Liver (tissue), 9 donors: ENCODE measurements around the gene ITGB7. TPM values are rescaled to one million over a fixed set of nuclear protein-coding genes. Genes with fewer than 3 reads are reported as not detected.

Experiments used
- DNase-seq: peaks from one replicate; pipeline ENCODE4 v3.0.0-alpha.2; 2017; ENCODE audit warnings: low spot score
- H3K27ac ChIP-seq, 2 donors: one replicate each; pipeline ENCODE4 v1.7.0; 2013; ENCODE audit warnings: inconsistent platforms in 2 of 2, low read length in 2 of 2, control low read depth in 1 of 2, low read depth in 1 of 2, mild to moderate bottlenecking in 1 of 2
- H3K27me3 ChIP-seq, 4 donors: one replicate each; pipeline versions ENCODE4 v1.6.1 to v1.7.0; 2013; ENCODE audit warnings: low read length in 3 of 4, inconsistent platforms in 1 of 4, mild to moderate bottlenecking in 1 of 4, moderate library complexity in 1 of 4; ENCODE audit not compliant: control insufficient read depth in 4 of 4, insufficient read depth in 4 of 4
- H3K36me3 ChIP-seq, 4 donors: one replicate each; pipeline versions ENCODE4 v1.6.1 to v1.7.0; 2013; ENCODE audit warnings: low read length in 3 of 4, mild to moderate bottlenecking in 3 of 4, low read depth in 1 of 4, moderate library complexity in 1 of 4; ENCODE audit not compliant: control insufficient read depth in 4 of 4, insufficient read depth in 3 of 4
- H3K4me1 ChIP-seq, 4 donors: one replicate each; pipeline versions ENCODE4 v1.6.1 to v1.7.0; 2013; ENCODE audit warnings: low read length in 3 of 4, mild to moderate bottlenecking in 3 of 4, moderate library complexity in 1 of 4; ENCODE audit not compliant: control insufficient read depth in 4 of 4, insufficient read depth in 4 of 4
- H3K4me3 ChIP-seq, 3 donors: one replicate each; pipeline versions ENCODE4 v1.6.1 to v1.7.0; 2013; ENCODE audit warnings: low read length in 3 of 3, control low read depth in 1 of 3, low read depth in 1 of 3, mild to moderate bottlenecking in 1 of 3
- H3K9ac ChIP-seq, 2 donors: one replicate each; pipeline ENCODE4 v1.7.0; 2013; ENCODE audit warnings: low read length in 2 of 2, mild to moderate bottlenecking in 2 of 2, moderate library complexity in 2 of 2, control low read depth in 1 of 2, low read depth in 1 of 2
- H3K9me3 ChIP-seq, 4 donors: one replicate each; pipeline versions ENCODE4 v1.6.1 to v1.7.0; 2013; ENCODE audit warnings: low read length in 3 of 4; ENCODE audit not compliant: control insufficient read depth in 4 of 4
- GABPA ChIP-seq, 2 donors: IDR thresholded peaks in 1 of 2; conservative IDR thresholded peaks in 1 of 2; 2 replicates each; pipeline ENCODE4 v1.6.1; 2016; ENCODE audit warnings: antibody characterized with exemption in 2 of 2, mild to moderate bottlenecking in 1 of 2, moderate library complexity in 1 of 2
- HNF4A ChIP-seq, 2 donors: conservative IDR thresholded peaks; 2 replicates each; pipeline ENCODE4 v1.6.1; 2016; ENCODE audit warnings: antibody characterized with exemption in 2 of 2, mild to moderate bottlenecking in 2 of 2
- NR2F2 ChIP-seq: IDR thresholded peaks from 2 replicates; pipeline ENCODE4 v1.6.1; 2016; ENCODE audit warnings: antibody characterized with exemption
- RXRA ChIP-seq, 2 donors: IDR thresholded peaks; 2 replicates each; pipeline ENCODE4 v1.6.1; 2017 to 2018; ENCODE audit warnings: antibody characterized with exemption in 2 of 2, mild to moderate bottlenecking in 1 of 2
- SP1 ChIP-seq: IDR thresholded peaks from 2 replicates; pipeline ENCODE4 v1.6.1; 2018; ENCODE audit warnings: antibody characterized with exemption, mild to moderate bottlenecking
- TAF1 ChIP-seq: conservative IDR thresholded peaks from 2 replicates; pipeline ENCODE4 v1.6.1; 2016; ENCODE audit warnings: antibody characterized with exemption, mild to moderate bottlenecking
- WGBS: extraction: QIAGEN DNeasy Blood & Tissue Kit; methylation state at CpG from one replicate; pipeline ENCODE4 v1.1.7; 2013; 5-methylcytosine and 5-hydroxymethylcytosine counted together
- polyA plus RNA-seq, 2 donors: library from polyadenylated mRNA; stranded (reverse) in 1 of 2; unstranded in 1 of 2; fragments of 200-250 nt in 1 of 2; fragments of >200 nt in 1 of 2; fragmentation: Nextera tagmentation in 1 of 2; extraction: Ambion mirVana in 1 of 2; gene quantifications; one replicate each; pipeline versions ENCODE4 v1.2.1 to v1.2.3, GENCODE V29; 2013 to 2015
- total RNA-seq, 2 donors: library from RNA; depleted of rRNA; stranded (reverse); fragments of >200 nt; gene quantifications; one replicate each; pipeline ENCODE4 v1.2.3, GENCODE V29; 2014
- TF ChIP-seq, protein P1 (sequence below): IDR thresholded peaks from 2 replicates; pipeline ENCODE4 v1.6.1; 2016; ENCODE audit warnings: antibody characterized with exemption
- TF ChIP-seq, protein P2 (sequence below): fragments of 150-350 bp; IDR thresholded peaks from 2 replicates; pipeline ENCODE4 v1.5.1; 2017; ENCODE audit warnings: improper control_type of control experiment, low read depth, low read length; ENCODE audit not compliant: missing input control
- TF ChIP-seq, protein P3 (sequence below): IDR thresholded peaks from 2 replicates; pipeline ENCODE4 v1.6.1; 2016; ENCODE audit warnings: antibody characterized with exemption
- TF ChIP-seq, protein P4 (sequence below): IDR thresholded peaks from 2 replicates; pipeline ENCODE4 v1.6.1; 2016; ENCODE audit warnings: antibody characterized with exemption
- donor health status: healthy.
- donor health status: healthy.
- donor health status: healthy.
- donor health status: healthy.
- donor health status: healthy.

ITGB7 gene
- total and polyA plus RNA-seq, 4 donors, result 1.7 to 2.4 (median 2.1) TPM

DNA sequence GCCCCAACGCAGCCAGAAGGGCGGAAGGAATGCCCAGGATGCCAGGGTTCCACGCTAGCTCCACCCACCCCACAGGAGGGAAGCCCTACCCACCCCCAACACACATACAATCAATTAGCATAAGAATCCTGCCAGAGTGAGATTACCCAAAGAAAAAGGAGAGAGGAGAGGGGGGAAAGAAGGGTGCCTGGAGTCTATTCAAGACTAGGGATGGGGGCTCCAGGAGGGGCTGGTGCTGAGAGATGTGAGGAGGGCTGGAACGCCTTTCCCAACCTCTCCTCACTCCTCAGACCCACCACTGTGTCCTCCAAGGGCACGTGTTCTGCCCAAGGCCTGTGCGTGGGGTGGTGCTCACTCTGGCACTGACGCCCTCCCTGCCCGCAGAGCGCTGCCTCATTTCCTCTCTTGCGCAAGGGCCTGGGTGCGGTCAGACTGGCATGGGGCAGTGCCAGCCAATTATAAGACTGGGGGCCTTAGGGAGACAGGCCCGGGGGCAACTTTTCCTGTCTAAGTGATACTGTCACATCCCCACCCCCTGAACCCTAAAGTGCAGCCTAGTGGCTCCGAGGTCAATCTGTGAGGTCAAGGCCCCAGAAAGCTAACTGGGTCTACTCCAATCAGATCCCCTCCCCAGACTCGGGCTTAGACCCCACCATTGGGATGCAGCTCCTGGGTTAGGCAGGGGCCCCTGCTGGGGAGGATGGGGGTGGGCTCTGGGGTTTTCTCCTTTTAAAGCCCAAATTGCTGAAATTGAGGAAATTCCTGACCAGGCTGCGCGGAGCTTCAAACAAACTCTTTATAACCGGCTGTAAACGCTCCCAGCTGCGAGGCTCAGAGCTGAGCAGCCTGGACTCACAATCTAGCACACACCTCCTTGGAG lies 10.2 kb upstream of the ITGB7 start (continued):
- TF ChIP-seq, protein P1, sequence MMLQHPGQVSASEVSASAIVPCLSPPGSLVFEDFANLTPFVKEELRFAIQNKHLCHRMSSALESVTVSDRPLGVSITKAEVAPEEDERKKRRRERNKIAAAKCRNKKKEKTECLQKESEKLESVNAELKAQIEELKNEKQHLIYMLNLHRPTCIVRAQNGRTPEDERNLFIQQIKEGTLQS, result no peak
- TF ChIP-seq, protein P2, sequence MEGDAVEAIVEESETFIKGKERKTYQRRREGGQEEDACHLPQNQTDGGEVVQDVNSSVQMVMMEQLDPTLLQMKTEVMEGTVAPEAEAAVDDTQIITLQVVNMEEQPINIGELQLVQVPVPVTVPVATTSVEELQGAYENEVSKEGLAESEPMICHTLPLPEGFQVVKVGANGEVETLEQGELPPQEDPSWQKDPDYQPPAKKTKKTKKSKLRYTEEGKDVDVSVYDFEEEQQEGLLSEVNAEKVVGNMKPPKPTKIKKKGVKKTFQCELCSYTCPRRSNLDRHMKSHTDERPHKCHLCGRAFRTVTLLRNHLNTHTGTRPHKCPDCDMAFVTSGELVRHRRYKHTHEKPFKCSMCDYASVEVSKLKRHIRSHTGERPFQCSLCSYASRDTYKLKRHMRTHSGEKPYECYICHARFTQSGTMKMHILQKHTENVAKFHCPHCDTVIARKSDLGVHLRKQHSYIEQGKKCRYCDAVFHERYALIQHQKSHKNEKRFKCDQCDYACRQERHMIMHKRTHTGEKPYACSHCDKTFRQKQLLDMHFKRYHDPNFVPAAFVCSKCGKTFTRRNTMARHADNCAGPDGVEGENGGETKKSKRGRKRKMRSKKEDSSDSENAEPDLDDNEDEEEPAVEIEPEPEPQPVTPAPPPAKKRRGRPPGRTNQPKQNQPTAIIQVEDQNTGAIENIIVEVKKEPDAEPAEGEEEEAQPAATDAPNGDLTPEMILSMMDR, result no peak
- TF ChIP-seq NR2F2, result no peak

DNA sequence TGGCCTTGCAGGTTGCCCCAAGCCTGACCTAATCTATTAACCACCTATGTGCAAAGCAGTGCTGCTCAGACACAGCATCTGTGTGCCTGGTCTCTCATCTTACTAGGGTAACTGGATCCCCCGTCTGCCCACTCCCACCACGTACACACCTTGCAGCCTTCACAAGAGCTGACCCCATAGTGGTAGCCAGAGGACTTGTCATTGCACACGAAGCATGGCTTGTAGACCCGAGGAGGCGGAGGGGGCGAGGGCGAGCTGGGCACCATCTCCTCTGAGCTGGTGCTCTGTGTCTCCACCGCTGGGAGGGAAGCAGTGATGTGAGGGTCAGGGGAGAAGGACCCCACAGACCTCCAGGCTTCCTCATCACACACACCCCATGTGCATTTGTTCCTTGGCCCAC lies 8.4 kb upstream of the ITGB7 start:
- Histone ChIP-seq H3K4me3 (no peak overlapping the region), H3K9me3 (no peaks in the 10 kb centered on the region), H3K4me1 (peaks cover 0 to 30% (median 3%) of the 10 kb centered on the region in 4 donors), H3K9ac (no peak overlapping the region), H3K27ac (no peak overlapping the region), H3K27me3 (no peaks in the 10 kb centered on the region), H3K36me3 (no peaks in the 10 kb centered on the region)
- DNase-seq, result no peak
- WGBS, result 89% methylated on average over 8 of the region's 8 CpGs
- TF ChIP-seq, protein P3, sequence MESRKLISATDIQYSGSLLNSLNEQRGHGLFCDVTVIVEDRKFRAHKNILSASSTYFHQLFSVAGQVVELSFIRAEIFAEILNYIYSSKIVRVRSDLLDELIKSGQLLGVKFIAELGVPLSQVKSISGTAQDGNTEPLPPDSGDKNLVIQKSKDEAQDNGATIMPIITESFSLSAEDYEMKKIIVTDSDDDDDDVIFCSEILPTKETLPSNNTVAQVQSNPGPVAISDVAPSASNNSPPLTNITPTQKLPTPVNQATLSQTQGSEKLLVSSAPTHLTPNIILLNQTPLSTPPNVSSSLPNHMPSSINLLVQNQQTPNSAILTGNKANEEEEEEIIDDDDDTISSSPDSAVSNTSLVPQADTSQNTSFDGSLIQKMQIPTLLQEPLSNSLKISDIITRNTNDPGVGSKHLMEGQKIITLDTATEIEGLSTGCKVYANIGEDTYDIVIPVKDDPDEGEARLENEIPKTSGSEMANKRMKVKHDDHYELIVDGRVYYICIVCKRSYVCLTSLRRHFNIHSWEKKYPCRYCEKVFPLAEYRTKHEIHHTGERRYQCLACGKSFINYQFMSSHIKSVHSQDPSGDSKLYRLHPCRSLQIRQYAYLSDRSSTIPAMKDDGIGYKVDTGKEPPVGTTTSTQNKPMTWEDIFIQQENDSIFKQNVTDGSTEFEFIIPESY, result no peak
- TF ChIP-seq HNF4A (conservative IDR thresholded peaks at IDR 0.05) (no peak), GABPA (IDR thresholded peaks at IDR 0.05 in 1 of 2, conservative IDR thresholded peaks at IDR 0.05 in 1 of 2) (no peak), TAF1 (no peak)
- TF ChIP-seq, protein P1, result no peak

DNA sequence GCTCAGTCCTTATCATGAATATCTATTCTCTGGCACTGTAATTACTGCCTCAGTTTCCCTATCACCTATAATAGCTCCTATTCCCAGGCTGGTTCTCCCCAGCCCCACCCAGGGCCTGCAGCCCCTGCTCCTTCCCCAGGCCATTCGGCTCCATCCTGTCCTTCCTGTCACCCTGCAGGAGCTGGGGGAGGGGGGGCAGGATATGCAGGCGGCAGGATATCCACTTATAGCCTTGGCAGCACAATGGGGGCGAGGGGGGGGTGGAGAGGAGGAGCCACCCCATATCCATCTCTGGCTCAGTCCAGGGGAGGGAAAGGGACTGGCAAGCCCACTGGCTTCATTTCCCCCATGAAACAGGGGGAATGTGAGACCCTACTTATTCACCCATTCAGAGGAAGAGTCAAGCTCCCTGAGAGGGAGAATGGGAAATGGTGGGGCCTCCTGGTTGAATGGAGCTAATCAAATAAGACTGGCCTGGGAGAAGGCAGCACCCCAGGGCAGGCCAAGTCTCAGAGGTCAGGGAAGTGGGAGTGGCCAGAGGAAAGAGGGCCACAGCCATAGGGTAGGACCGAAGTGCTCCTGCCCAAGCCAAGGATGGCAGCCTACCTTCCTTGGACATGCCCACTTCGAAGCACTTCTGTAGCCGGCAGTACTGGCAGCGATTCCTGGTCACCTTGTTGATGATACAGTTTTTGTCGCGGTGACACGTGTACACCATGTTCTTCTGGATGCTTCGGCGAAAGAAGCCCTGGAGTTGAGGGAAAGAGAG lies 7.8 kb upstream of the ITGB7 start:
- DNase-seq, result no peak
- H3K27me3 ChIP-seq, result no peaks in the 10 kb centered on the region
- H3K4me1 ChIP-seq, result peaks cover 0 to 27% (median 0%) of the 10 kb centered on the region in 4 donors
- H3K9ac ChIP-seq, result no peak overlapping the region
- no peaks in the 10 kb centered on the region for H3K36me3 ChIP-seq
- TF ChIP-seq SP1 (peak; percentile 41), RXRA (IDR thresholded peaks at IDR 0.05) (peak in 1 of 2 donors; percentile 48), NR2F2 (peak; percentile 16)
- TF ChIP-seq, protein P4, sequence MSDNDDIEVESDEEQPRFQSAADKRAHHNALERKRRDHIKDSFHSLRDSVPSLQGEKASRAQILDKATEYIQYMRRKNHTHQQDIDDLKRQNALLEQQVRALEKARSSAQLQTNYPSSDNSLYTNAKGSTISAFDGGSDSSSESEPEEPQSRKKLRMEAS, result no peak
- no peaks in the 10 kb centered on the region for H3K9me3 ChIP-seq
- no peak overlapping the region for H3K4me3 ChIP-seq
- peak overlapping the region; percentile 8 to 23 for H3K27ac ChIP-seq
- 78% methylated on average over 12 of the region's 12 CpGs for WGBS
